Measurements from ENCODE around the gene ACOXL.

DNA sequence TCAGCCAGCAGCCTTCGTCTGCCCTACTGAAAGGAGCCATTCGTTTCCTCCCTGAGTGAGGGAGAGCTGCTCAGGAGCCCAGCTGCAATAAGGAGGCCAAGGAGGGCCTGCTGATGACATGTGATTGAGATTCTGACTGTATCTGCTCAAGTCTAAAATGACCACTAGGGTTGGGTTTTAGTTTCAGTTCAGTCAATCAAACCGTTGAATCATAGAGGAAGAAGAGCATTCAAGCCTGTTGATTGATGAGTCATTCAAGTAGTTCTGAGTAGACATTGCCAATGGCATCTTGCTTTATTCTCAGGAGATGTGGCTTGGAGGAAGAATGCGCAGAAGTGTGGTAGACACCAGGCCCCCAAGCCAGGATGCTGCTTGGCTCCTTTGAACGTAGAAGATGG, 368.4 kb downstream of the ACOXL start:
- TF ChIP-seq, protein P1, sequence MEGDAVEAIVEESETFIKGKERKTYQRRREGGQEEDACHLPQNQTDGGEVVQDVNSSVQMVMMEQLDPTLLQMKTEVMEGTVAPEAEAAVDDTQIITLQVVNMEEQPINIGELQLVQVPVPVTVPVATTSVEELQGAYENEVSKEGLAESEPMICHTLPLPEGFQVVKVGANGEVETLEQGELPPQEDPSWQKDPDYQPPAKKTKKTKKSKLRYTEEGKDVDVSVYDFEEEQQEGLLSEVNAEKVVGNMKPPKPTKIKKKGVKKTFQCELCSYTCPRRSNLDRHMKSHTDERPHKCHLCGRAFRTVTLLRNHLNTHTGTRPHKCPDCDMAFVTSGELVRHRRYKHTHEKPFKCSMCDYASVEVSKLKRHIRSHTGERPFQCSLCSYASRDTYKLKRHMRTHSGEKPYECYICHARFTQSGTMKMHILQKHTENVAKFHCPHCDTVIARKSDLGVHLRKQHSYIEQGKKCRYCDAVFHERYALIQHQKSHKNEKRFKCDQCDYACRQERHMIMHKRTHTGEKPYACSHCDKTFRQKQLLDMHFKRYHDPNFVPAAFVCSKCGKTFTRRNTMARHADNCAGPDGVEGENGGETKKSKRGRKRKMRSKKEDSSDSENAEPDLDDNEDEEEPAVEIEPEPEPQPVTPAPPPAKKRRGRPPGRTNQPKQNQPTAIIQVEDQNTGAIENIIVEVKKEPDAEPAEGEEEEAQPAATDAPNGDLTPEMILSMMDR (IDR thresholded peaks at IDR 0.05; ENCODE audit: low read length) = no peak
- TF ChIP-seq EZH2 (IDR thresholded peaks at IDR 0.05; ENCODE audit: borderline replicate concordance, low read length) = no peak
